GM12873 (cell line): ENCODE results near the gene CACNA1A.

Source experiments
- CTCF ChIP-seq: IDR thresholded peaks from 2 replicates; pipeline ENCODE4 v1.5.1; 2012; ENCODE audit warnings: low read depth, mild to moderate bottlenecking, moderate library complexity, low read length, control low read depth; ENCODE audit not compliant: insufficient read depth; ENCODE audit errors: missing control alignments

Gene CACNA1A

DNA sequence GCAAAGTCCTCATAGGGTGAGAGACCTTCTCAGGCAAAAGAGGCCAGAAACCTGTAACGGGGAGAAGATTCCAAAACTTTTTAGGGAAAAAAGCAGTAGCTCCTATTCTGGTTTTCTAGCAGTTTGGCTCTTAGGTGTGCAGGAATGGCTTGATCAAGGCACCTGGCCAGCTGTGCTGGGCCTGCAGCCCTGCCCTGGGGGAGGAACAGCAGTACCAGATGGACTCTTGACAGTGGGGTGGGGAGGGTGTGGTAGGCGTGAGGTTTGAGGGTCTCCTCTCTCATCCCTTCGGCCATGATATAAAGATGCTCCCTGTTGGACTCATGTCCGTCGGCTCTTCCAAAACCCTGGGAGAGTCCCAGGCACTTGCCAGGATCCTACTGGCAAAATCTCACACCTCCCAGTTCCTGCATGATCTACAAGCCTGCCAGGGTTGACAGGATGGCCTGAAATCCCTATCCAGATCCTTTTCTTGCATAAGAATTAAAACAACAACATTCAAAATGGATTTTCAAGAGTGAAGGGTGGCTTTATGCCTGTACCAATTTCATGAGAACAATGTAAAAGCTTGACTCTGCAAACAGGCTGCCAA lies 235.7 kb downstream of the CACNA1A start:
- TF ChIP-seq CTCF = no peak

GRCh38 chr19:13269348-13269747 lies 236.9 kb downstream of the CACNA1A start:
- no peak for TF ChIP-seq CTCF

DNA sequence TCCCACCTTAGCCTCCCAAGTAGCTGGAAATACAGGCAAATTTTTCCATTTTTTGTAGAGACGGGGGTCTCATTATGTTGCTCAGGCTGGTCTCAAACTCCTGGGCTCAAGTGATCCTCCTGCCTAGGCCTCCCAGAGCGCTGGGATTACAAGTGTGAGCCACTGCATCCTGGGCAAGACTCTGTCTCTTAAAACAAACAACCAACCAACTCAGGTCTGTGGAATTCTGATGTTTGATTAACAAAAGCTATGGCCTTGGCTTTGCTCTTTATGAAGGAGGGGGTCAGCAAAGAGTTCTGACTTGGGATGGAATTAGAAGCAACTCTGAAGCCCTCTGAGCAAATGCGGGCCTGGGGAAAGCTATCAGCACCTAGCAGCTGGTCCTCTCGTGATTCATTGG lies 238.4 kb downstream of the CACNA1A start:
- no peak for TF ChIP-seq CTCF

DNA sequence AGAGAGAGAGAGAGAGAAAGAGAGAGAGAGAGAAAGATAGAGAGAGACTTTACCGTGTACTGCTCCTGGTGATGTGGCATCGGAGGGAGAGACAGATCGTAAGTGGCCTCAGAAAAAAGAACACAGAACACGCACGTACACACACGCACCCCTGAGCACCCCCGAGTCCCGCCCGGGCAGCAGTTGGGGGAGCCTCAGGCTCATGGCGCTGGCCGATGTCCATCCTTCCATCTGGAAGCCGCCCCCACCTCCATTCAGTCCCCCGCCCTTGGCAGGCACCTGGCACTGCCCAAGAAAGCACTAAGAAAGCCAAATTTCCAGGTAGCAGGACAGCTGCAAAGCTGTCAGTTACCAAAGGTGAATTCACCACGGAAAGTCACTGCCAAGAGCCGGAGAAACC lies 239.1 kb downstream of the CACNA1A start:
- no peak for TF ChIP-seq CTCF

GRCh38 chr19:13262450-13262849 lies 243.8 kb downstream of the CACNA1A start:
- TF ChIP-seq CTCF = peak; percentile 63

DNA sequence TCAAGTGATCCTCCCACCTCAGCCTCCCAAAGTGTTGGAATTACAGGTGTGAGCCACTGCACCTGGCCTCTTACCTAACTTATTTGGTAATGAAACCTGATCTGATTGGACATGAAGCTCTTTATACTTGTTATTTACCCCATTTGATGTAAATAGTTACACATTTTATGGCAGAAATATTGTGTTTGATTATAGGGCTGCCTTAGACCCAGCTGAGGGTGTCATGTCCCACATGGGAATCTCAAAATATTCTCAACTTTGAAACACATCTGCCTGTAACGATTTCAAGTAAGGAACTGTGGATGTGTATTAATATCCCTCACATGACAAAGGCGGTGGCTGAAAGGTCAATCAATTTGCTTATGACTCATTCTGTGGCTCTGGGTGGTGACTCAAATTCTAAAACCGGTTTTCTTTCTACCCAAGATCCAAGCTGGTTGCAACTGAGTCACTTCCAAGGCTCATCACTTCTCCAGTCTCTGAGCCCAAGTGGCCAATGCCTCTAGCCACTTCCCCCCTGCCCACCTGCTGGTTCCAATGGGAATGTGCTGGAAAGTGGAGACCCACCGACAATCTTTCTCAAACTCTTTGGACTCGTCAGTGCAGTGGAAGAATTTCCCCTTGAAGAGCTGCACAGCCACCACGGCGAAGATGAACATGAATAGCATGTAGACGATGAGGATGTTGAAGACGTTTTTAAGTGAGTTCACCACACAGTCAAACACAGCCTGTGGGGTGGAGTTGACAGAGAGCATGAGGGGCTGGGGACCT lies 245.2 kb downstream of the CACNA1A start:
- no peak for TF ChIP-seq CTCF

- TF ChIP-seq CTCF = no peak
These were observed 249.4 kb downstream of the CACNA1A start for GRCh38 chr19:13256918-13257317.
